A549 (cell line): ENCODE measurements around the gene MYBPC1.

ENCODE experiments used
- CHD2 ChIP-seq: fragments of 150-350 bp; IDR thresholded peaks from 2 replicates; pipeline ENCODE4 v1.6.1; 2014; ENCODE audit warnings: low read length; ENCODE audit not compliant: partially characterized antibody
- KDM5A ChIP-seq: fragments of 200-600 bp; sonication (generic); IDR thresholded peaks from 2 replicates; pipeline ENCODE4 v1.6.1; 2016; ENCODE audit warnings: antibody characterized with exemption, mild to moderate bottlenecking
- NR3C1 ChIP-seq: fragments of >200 bp; sonication (Bioruptor Twin); formaldehyde crosslinking; IDR thresholded peaks from 3 replicates; pipeline ENCODE4 v1.6.1; 2017
- POLR2A ChIP-seq: IDR thresholded peaks from 2 replicates; pipeline ENCODE4 v1.6.1; 2012; ENCODE audit warnings: mild to moderate bottlenecking, low read length
- RAD21 ChIP-seq, 2 experiments: fragments of >200 bp in 1 of 2; sonication (Bioruptor Twin) in 1 of 2; formaldehyde crosslinking in 1 of 2; IDR thresholded peaks in 1 of 2; conservative IDR thresholded peaks in 1 of 2; 2 replicates in 1 of 2; 3 replicates in 1 of 2; pipeline ENCODE4 v1.6.1; 2012 to 2018; ENCODE audit warnings: inconsistent platforms in 1 of 2
- RCOR1 ChIP-seq: fragments of 150-350 bp; IDR thresholded peaks from 2 replicates; pipeline ENCODE4 v1.6.1; 2014; ENCODE audit warnings: antibody characterized with exemption, low read length, low read depth
- RFX5 ChIP-seq: fragments of 450-650 bp; IDR thresholded peaks from 2 replicates; pipeline ENCODE4 v1.7.1; 2014; ENCODE audit warnings: antibody characterized with exemption, mild to moderate bottlenecking, moderate library complexity
- SMC3 ChIP-seq: fragments of >200 bp; sonication (Bioruptor Twin); formaldehyde crosslinking; IDR thresholded peaks from 3 replicates; pipeline ENCODE4 v1.6.1; 2018; ENCODE audit warnings: inconsistent platforms
- TF ChIP-seq, protein P1 (sequence below): fragments of >200 bp; sonication (Bioruptor Twin); formaldehyde crosslinking; IDR thresholded peaks from 3 replicates; pipeline ENCODE4 v1.5.1; 2016

GRCh38 chr12:101722392-101722791 lies 127.6 kb downstream of the MYBPC1 start:
- TF ChIP-seq, protein P1, sequence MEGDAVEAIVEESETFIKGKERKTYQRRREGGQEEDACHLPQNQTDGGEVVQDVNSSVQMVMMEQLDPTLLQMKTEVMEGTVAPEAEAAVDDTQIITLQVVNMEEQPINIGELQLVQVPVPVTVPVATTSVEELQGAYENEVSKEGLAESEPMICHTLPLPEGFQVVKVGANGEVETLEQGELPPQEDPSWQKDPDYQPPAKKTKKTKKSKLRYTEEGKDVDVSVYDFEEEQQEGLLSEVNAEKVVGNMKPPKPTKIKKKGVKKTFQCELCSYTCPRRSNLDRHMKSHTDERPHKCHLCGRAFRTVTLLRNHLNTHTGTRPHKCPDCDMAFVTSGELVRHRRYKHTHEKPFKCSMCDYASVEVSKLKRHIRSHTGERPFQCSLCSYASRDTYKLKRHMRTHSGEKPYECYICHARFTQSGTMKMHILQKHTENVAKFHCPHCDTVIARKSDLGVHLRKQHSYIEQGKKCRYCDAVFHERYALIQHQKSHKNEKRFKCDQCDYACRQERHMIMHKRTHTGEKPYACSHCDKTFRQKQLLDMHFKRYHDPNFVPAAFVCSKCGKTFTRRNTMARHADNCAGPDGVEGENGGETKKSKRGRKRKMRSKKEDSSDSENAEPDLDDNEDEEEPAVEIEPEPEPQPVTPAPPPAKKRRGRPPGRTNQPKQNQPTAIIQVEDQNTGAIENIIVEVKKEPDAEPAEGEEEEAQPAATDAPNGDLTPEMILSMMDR = no peak
- TF ChIP-seq POLR2A (no peak), SMC3 (no peak), NR3C1 (no peak), RCOR1 (no peak), RAD21 (conservative IDR thresholded peaks at IDR 0.05 in 1 of 2, IDR thresholded peaks at IDR 0.05 in 1 of 2) (no peak), RFX5 (no peak), KDM5A (no peak), CHD2 (no peak)
